Lung (tissue), 12 donors: Measurements from ENCODE around the gene NTM. TPM values are rescaled to one million over a fixed set of nuclear protein-coding genes. Genes with fewer than 3 reads are reported as not detected.

ENCODE experiments used
- ATAC-seq: fragments of 200-7000 bp; cut with Tn5 transposase; one replicate; pipeline ENCODE4 v1.9.1; 2020; ENCODE audit warnings: moderate number of reproducible peaks; ENCODE audit not compliant: insufficient read depth, low FRiP score
- DNase-seq, 3 donors: peaks; one replicate each; pipeline ENCODE4 v3.0.0-alpha.2; 2013 to 2017
- H3K27ac ChIP-seq, 2 donors: one replicate each; pipeline ENCODE4 v1.5.1; 2013; ENCODE audit warnings: mild to moderate bottlenecking in 2 of 2, moderate library complexity in 2 of 2, control low read depth in 1 of 2, inconsistent platforms in 1 of 2, low read depth in 1 of 2, low read length in 1 of 2
- H3K27me3 ChIP-seq, 3 donors: one replicate each; pipeline ENCODE4 v1.5.1; 2013; ENCODE audit warnings: low read length in 2 of 3; ENCODE audit not compliant: control insufficient read depth in 3 of 3, insufficient read depth in 3 of 3
- H3K36me3 ChIP-seq, 4 donors: one replicate each; pipeline ENCODE4 v1.5.1; 2013; ENCODE audit warnings: low read length in 4 of 4, mild to moderate bottlenecking in 1 of 4, moderate library complexity in 1 of 4; ENCODE audit not compliant: control insufficient read depth in 4 of 4, insufficient read depth in 4 of 4
- H3K4me1 ChIP-seq, 5 donors: one replicate each; pipeline ENCODE4 v1.5.1; 2013; ENCODE audit warnings: low read length in 5 of 5, mild to moderate bottlenecking in 2 of 5, moderate library complexity in 1 of 5; ENCODE audit not compliant: control insufficient read depth in 5 of 5, insufficient read depth in 5 of 5
- H3K4me3 ChIP-seq: one replicate; pipeline ENCODE4 v1.5.1; 2013; ENCODE audit warnings: mild to moderate bottlenecking, control low read depth, moderate library complexity
- H3K9ac ChIP-seq, 2 donors: one replicate each; pipeline ENCODE4 v1.5.1; 2013; ENCODE audit warnings: low read length in 2 of 2, control low read depth in 1 of 2; ENCODE audit not compliant: insufficient read depth in 1 of 2
- H3K9me3 ChIP-seq, 4 donors: one replicate each; pipeline ENCODE4 v1.5.1; 2013; ENCODE audit warnings: low read length in 3 of 4, mild to moderate bottlenecking in 1 of 4, moderate library complexity in 1 of 4; ENCODE audit not compliant: control insufficient read depth in 4 of 4, insufficient read depth in 3 of 4
- WGBS, 2 donors: extraction: QIAGEN DNeasy Blood & Tissue Kit; methylation state at CpG; one replicate each; pipeline ENCODE4 v1.1.7; 2013; 5-methylcytosine and 5-hydroxymethylcytosine counted together
- polyA plus RNA-seq, 2 donors: library from polyadenylated mRNA; stranded (reverse); fragments of 200-250 nt; gene quantifications; one replicate each; pipeline ENCODE4 v1.2.1, GENCODE V29; 2013
- total RNA-seq, 2 donors: library from RNA; depleted of rRNA in 1 of 2; stranded (reverse); fragments of >200 nt in 1 of 2; gene quantifications; one replicate each; pipeline ENCODE4 v1.2.1, GENCODE V29; 2014 to 2021
- TF ChIP-seq, protein P1 (sequence below): IDR thresholded peaks from 2 replicates; pipeline ENCODE4 v1.5.1; 2012; ENCODE audit warnings: mild to moderate bottlenecking; ENCODE audit errors: control extremely low read depth, extremely low read depth
- donor health status: control.
- donor health status: control.
- donor health status: Bipolar disorder and iron deficiency.
- donor health status: healthy.
- donor health status: DM: yes; HTN: yes; CAD: no.

NTM gene
- total and polyA plus RNA-seq, 4 donors = 0.39 to 30.9 (median 7.2) TPM

DNA sequence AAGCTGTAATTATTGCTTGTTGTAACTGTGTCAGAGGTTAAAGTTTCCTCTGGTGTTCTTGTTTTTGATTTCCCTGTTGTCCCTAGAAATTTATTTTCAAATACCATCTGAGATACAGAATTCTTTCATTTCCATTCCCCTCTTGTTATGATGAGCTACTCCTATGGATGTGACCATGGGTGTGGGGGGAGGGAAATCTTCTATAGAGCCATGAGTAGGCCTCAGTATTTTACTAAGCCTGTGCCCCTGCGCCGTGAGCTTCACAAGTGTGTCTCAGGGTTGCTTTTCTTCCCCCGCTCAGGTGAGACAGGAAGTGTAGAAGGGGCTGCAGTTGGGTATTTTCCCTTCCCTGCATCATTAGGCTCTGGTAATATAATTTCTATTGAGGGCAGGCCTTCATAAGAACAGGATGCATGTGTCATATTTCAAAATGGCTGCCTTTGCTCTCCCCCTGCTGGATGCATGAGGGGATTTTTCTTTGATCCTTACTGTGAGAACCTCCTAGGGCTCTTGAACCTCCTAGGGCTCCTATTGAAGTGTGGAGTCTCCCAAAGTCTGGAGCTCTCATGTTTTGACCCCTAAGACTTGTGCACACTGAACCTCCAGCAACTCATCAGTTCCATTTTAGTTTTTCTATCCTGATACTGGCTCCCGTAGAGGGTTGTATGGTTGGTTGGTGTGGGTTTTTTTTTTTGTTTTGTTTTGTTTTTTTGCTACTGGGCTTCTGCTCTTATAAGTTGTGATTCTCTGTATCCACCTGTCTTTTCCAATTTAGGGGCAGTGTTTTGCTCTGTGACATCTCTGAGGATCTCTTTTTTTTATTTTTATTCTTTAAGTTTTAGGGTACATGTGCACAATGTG lies 658.2 kb downstream of the NTM start:
- Histone ChIP-seq H3K9me3 (no peaks in the 10 kb centered on the region), H3K9ac (no peak overlapping the region), H3K27me3 (no peaks in the 10 kb centered on the region), H3K4me1 (peaks cover 0 to 39% (median 1%) of the 10 kb centered on the region in 5 donors), H3K36me3 (no peaks in the 10 kb centered on the region), H3K4me3 (no peak overlapping the region), H3K27ac (no peak overlapping the region)
- 87 to 90% methylated on average over 4 of the region's 4 CpGs for WGBS, 2 donors
- TF ChIP-seq, protein P1, sequence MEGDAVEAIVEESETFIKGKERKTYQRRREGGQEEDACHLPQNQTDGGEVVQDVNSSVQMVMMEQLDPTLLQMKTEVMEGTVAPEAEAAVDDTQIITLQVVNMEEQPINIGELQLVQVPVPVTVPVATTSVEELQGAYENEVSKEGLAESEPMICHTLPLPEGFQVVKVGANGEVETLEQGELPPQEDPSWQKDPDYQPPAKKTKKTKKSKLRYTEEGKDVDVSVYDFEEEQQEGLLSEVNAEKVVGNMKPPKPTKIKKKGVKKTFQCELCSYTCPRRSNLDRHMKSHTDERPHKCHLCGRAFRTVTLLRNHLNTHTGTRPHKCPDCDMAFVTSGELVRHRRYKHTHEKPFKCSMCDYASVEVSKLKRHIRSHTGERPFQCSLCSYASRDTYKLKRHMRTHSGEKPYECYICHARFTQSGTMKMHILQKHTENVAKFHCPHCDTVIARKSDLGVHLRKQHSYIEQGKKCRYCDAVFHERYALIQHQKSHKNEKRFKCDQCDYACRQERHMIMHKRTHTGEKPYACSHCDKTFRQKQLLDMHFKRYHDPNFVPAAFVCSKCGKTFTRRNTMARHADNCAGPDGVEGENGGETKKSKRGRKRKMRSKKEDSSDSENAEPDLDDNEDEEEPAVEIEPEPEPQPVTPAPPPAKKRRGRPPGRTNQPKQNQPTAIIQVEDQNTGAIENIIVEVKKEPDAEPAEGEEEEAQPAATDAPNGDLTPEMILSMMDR = peak; percentile 7
- no peak for ATAC-seq
- DNase-seq = peak; percentile 69 to 81 (median 79)

DNA sequence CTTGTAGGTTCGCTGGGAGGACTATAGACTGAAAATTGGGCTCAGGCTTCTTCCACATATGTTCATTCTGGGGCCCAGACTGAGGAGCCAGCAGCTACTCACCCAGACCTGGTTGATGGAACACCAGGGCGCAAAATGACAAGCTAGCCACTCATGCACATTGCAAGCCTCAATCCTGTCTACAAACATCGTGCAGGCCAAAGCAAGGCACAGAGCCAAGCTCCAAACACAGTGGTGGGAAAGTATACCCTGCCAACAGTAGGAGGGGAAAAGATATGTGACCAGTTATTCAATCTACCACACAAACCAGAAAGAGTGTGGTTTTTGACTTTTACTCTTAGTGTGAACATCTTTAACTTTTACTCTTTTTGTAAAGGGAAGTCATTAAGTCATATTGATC lies 660.5 kb downstream of the NTM start:
- H3K4me3 ChIP-seq = no peak overlapping the region
- H3K4me1 ChIP-seq = peaks cover 0 to 51% (median 1%) of the 10 kb centered on the region in 5 donors
- 71 to 74% methylated on average over 3 of the region's 3 CpGs for WGBS, 2 donors
- no peaks in the 10 kb centered on the region for H3K9me3 ChIP-seq
- no peaks in the 10 kb centered on the region for H3K36me3 ChIP-seq
- ATAC-seq (no peak), DNase-seq (peak; percentile 24 to 72 (median 53))
- no peaks in the 10 kb centered on the region for H3K27me3 ChIP-seq
- no peak overlapping the region for H3K27ac ChIP-seq
- TF ChIP-seq, protein P1 = no peak
- H3K9ac ChIP-seq = no peak overlapping the region

DNA sequence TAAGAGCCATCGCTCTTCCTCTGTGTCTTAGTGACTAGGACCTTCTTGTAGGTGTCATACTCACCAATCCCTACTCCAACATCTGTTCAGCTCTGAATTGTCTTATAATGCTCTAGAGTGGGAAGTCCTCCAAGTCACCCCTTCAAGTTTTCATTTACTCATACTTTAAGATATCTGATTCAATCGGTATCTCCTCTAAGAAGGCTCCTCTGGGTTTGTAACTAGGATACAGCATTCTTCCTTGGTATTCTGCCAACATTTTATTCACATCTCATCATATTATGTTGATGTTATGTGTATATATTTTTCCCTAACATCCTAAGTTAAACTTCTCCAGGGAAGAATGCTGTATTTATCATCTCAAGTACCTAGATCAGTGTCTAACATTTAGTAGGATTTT lies 662.1 kb downstream of the NTM start:
- no peak for ATAC-seq

More for the DNA sequence above, 662.1 kb downstream of the NTM start:
- no peaks in the 10 kb centered on the region for H3K36me3 ChIP-seq
- peak in 2 of 3 donors; percentile 69 to 77 for DNase-seq
- no peak overlapping the region for H3K27ac ChIP-seq
- WGBS, 2 donors = 81 to 83% methylated on average over 2 of the region's 2 CpGs
- peaks cover 0 to 48% (median 1%) of the 10 kb centered on the region in 5 donors for H3K4me1 ChIP-seq
- no peak overlapping the region for H3K4me3 ChIP-seq
- H3K9me3 ChIP-seq = no peaks in the 10 kb centered on the region
- H3K9ac ChIP-seq = no peak overlapping the region
- no peaks in the 10 kb centered on the region for H3K27me3 ChIP-seq
- TF ChIP-seq, protein P1 = no peak
